Erythroblast (primary cell): ENCODE measurements around the gene HLCS.

Experiments used
- GATA1 ChIP-seq: IDR thresholded peaks from 2 replicates; pipeline ENCODE4 v1.6.1; 2011; ENCODE audit warnings: low read depth, mild to moderate bottlenecking, control low read depth, low read length, moderate library complexity
- POLR2A ChIP-seq: IDR thresholded peaks from 2 replicates; pipeline ENCODE4 v1.6.1; 2011; ENCODE audit warnings: mild to moderate bottlenecking, low read length

DNA sequence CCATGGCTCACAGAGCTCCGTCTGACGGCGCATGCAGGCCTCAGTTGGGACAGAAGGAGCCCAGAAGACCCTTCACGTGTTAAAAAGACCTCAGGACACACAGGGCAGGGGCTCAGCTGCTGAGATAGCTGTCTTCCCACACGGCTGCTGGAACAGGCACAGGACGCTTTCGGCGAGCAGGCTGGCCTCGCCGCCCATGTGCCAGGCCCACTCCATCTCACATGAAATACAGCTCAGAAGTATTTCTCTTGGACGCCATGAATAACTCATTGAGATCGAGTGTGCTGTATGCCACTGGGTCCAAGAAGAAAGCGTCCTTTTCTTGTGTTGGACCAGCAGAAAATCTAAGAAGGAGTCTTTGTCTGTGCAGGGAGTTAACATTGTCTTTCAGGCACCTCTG, 198.0 kb downstream of the HLCS start:
- TF ChIP-seq POLR2A (no peak), GATA1 (no peak)
